ENCODE results near the gene TTBK2.

Gene TTBK2

DNA sequence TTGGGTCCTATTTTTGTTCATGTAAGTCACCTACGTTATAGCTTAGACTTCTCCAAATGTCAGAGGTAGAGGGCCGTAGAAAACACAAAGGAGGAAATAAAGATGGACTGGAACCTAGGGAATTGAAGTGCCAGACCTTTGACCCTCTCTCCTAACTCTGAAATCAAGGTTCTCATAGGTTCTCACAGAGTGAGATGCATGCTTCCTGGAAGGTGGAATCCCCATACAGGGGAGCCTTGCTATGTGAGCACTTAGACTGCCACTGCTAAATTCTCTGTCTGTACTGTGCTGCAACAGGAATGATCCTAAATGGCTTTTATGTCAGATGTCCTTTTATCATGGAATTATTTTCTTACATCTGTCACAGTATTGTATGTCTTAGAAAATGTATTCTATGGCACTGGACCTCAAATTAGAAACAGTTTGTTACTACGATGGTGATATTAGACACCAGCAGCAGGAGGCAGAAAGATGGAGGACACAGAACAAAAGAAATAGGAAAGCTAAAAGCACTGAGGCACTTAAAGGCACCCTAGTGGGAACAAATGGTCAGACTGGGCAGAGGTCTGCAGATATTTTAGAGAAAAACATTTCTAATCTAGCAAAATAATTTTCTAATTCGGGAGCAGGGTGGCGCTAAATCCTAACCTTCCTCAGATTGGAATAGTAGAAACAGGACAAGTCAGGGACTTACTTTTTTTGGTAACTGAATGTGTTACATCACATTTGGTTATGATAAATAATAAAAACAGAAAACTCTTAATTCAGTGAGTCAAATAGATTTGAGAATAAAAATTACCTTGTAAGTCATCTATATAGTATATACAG is 123.4 kb downstream of the TTBK2 start:
- no peak overlapping the region for H3K4me2 ChIP-seq (ENCODE audit: low read length, poor library complexity, severe bottlenecking)
- H2AFZ ChIP-seq (ENCODE audit: low read depth, low read length): no peak overlapping the region
- no peak overlapping the region for H2BK12ac ChIP-seq (ENCODE audit: low read length in 2 of 2)
- H3K27me3 ChIP-seq (ENCODE audit: control insufficient read depth in 1 of 2, insufficient read depth in 1 of 2, low read length in 2 of 2): no peaks in the 10 kb centered on the region
- no peak overlapping the region for H2AK5ac ChIP-seq (ENCODE audit: low read length, severe bottlenecking)
- no peak overlapping the region for H3K14ac ChIP-seq (ENCODE audit: low read length in 2 of 2)
- H3K23ac ChIP-seq (ENCODE audit: low read length in 2 of 2): no peak overlapping the region
- no peak for DNase-seq
- no peak overlapping the region for H3K27ac ChIP-seq (ENCODE audit: low read length, poor library complexity, severe bottlenecking)
- no peak overlapping the region for H3K4me3 ChIP-seq (ENCODE audit: insufficient read depth in 1 of 2, low read depth in 1 of 2, low read length in 2 of 2)
- H3K4ac ChIP-seq (ENCODE audit: low read depth in 1 of 2, low read length in 2 of 2): no peak overlapping the region
- H3K9me3 ChIP-seq (ENCODE audit: control insufficient read depth, low read length): no peaks in the 10 kb centered on the region
- no peaks in the 10 kb centered on the region for H3K79me1 ChIP-seq (replicated peaks; ENCODE audit: low read length, poor library complexity, severe bottlenecking)
- H2BK120ac ChIP-seq (ENCODE audit: low read depth, low read length): no peak overlapping the region
- peaks cover 16 to 21% of the 10 kb centered on the region in 2 experiments for H3K36me3 ChIP-seq (ENCODE audit: control insufficient read depth in 1 of 2, insufficient read depth in 2 of 2, low read depth in 1 of 2, low read length in 2 of 2)
- H3K18ac ChIP-seq (ENCODE audit: low read depth in 1 of 2, low read length in 2 of 2): no peak overlapping the region
- WGBS: 94% methylated on average over 3 of the region's 5 CpGs
- no peak overlapping the region for H4K91ac ChIP-seq (ENCODE audit: low read length)
- no peaks in the 10 kb centered on the region for H3K4me1 ChIP-seq (ENCODE audit: control insufficient read depth, insufficient read depth, low read depth, low read length)
- H2BK15ac ChIP-seq (ENCODE audit: low read depth, poor library complexity, severe bottlenecking): no peak overlapping the region
- H3K9ac ChIP-seq (ENCODE audit: low read length): no peak overlapping the region
- no peak overlapping the region for H4K8ac ChIP-seq (ENCODE audit: low read length)
- no peak overlapping the region for H2BK5ac ChIP-seq (ENCODE audit: low read depth, low read length, poor library complexity, severe bottlenecking)

DNA sequence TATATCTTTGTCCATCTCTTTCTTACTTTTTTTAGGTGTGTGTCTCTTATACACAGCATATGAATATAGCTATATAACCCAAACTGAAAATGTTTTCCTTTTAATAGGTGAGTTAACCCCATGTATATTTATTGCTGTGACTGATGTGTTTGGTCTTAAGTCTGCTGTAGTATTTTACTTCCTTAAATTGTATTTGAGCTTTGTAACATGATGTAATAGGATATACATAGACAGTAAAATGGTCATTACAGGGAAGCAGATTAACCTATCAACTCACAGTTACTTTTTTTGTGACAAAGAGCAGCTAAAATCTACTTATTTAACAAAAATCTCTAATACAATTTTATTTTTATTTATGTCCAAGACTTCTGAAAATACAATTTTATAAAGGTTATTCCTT is 131.9 kb downstream of the TTBK2 start:
- Histone ChIP-seq H2AFZ (ENCODE audit: low read depth, low read length) (no peak overlapping the region), H3K27ac (ENCODE audit: low read length, poor library complexity, severe bottlenecking) (no peak overlapping the region), H3K27me3 (ENCODE audit: control insufficient read depth in 1 of 2, insufficient read depth in 1 of 2, low read length in 2 of 2) (no peaks in the 10 kb centered on the region), H3K4ac (ENCODE audit: low read depth in 1 of 2, low read length in 2 of 2) (no peak overlapping the region), H3K79me1 (replicated peaks; ENCODE audit: low read length, poor library complexity, severe bottlenecking) (no peaks in the 10 kb centered on the region), H3K4me1 (ENCODE audit: control insufficient read depth, insufficient read depth, low read depth, low read length) (no peaks in the 10 kb centered on the region), H2AK5ac (ENCODE audit: low read length, severe bottlenecking) (no peak overlapping the region), H3K14ac (ENCODE audit: low read length in 2 of 2) (no peak overlapping the region), H3K9ac (ENCODE audit: low read length) (no peak overlapping the region), H4K91ac (ENCODE audit: low read length) (no peak overlapping the region), H3K4me2 (ENCODE audit: low read length, poor library complexity, severe bottlenecking) (no peak overlapping the region), H3K9me3 (ENCODE audit: control insufficient read depth, low read length) (no peaks in the 10 kb centered on the region), H3K36me3 (ENCODE audit: control insufficient read depth in 1 of 2, insufficient read depth in 2 of 2, low read depth in 1 of 2, low read length in 2 of 2) (peaks cover 4 to 5% of the 10 kb centered on the region in 2 experiments), H3K18ac (ENCODE audit: low read depth in 1 of 2, low read length in 2 of 2) (no peak overlapping the region), H2BK12ac (ENCODE audit: low read length in 2 of 2) (no peak overlapping the region), H2BK5ac (ENCODE audit: low read depth, low read length, poor library complexity, severe bottlenecking) (no peak overlapping the region), H2BK120ac (ENCODE audit: low read depth, low read length) (no peak overlapping the region), H3K4me3 (ENCODE audit: insufficient read depth in 1 of 2, low read depth in 1 of 2, low read length in 2 of 2) (no peak overlapping the region), H3K23ac (ENCODE audit: low read length in 2 of 2) (no peak overlapping the region), H2BK15ac (ENCODE audit: low read depth, poor library complexity, severe bottlenecking) (no peak overlapping the region), H4K8ac (ENCODE audit: low read length) (no peak overlapping the region)
- DNase-seq: no peak

- Histone ChIP-seq H4K8ac (ENCODE audit: low read length) (no peak overlapping the region), H3K4me2 (ENCODE audit: low read length, poor library complexity, severe bottlenecking) (no peak overlapping the region), H3K4ac (ENCODE audit: low read depth in 1 of 2, low read length in 2 of 2) (no peak overlapping the region), H3K4me3 (ENCODE audit: insufficient read depth in 1 of 2, low read depth in 1 of 2, low read length in 2 of 2) (no peak overlapping the region), H2BK15ac (ENCODE audit: low read depth, poor library complexity, severe bottlenecking) (no peak overlapping the region), H2AK5ac (ENCODE audit: low read length, severe bottlenecking) (no peak overlapping the region), H2BK5ac (ENCODE audit: low read depth, low read length, poor library complexity, severe bottlenecking) (no peak overlapping the region), H3K27me3 (ENCODE audit: control insufficient read depth in 1 of 2, insufficient read depth in 1 of 2, low read length in 2 of 2) (no peaks in the 10 kb centered on the region), H3K14ac (ENCODE audit: low read length in 2 of 2) (no peak overlapping the region), H3K27ac (ENCODE audit: low read length, poor library complexity, severe bottlenecking) (no peak overlapping the region), H4K91ac (ENCODE audit: low read length) (no peak overlapping the region), H2BK12ac (ENCODE audit: low read length in 2 of 2) (no peak overlapping the region), H2BK120ac (ENCODE audit: low read depth, low read length) (no peak overlapping the region), H3K4me1 (ENCODE audit: control insufficient read depth, insufficient read depth, low read depth, low read length) (no peaks in the 10 kb centered on the region), H3K36me3 (ENCODE audit: control insufficient read depth in 1 of 2, insufficient read depth in 2 of 2, low read depth in 1 of 2, low read length in 2 of 2) (peaks cover 4 to 13% of the 10 kb centered on the region in 2 experiments), H3K18ac (ENCODE audit: low read depth in 1 of 2, low read length in 2 of 2) (no peak overlapping the region), H3K9ac (ENCODE audit: low read length) (no peak overlapping the region), H3K9me3 (ENCODE audit: control insufficient read depth, low read length) (no peaks in the 10 kb centered on the region), H2AFZ (ENCODE audit: low read depth, low read length) (no peak overlapping the region), H3K23ac (ENCODE audit: low read length in 2 of 2) (no peak overlapping the region), H3K79me1 (replicated peaks; ENCODE audit: low read length, poor library complexity, severe bottlenecking) (no peaks in the 10 kb centered on the region)
- no peak for DNase-seq
- 94% methylated on average over 4 of the region's 5 CpGs for WGBS
Observed at GRCh38 chr15:42786978-42787377, 133.6 kb downstream of the TTBK2 start.

DNA sequence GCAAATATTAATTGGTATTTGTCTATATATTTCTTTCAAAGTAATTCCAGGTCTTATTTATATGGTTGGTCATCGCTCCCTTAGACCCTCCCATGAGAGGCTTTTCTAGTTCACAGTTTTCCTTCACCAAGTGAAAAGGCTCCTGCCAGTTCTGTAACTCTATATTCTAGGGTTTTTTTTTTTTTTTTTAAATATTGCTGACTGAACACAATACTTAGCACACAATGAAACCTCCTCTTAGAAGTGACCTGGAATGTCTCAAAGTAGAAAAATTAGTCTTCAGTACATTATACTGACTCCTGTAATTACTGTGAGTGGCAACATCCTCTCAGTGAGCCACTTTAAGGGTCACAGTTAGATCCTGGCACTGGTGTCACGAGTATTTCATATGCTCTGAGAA is 135.0 kb downstream of the TTBK2 start:
- no peaks in the 10 kb centered on the region for H3K79me1 ChIP-seq (replicated peaks; ENCODE audit: low read length, poor library complexity, severe bottlenecking)
- no peak overlapping the region for H3K14ac ChIP-seq (ENCODE audit: low read length in 2 of 2)
- no peak overlapping the region for H4K8ac ChIP-seq (ENCODE audit: low read length)
- H2AK5ac ChIP-seq (ENCODE audit: low read length, severe bottlenecking): no peak overlapping the region
- H3K18ac ChIP-seq (ENCODE audit: low read depth in 1 of 2, low read length in 2 of 2): no peak overlapping the region
- H3K4me3 ChIP-seq (ENCODE audit: insufficient read depth in 1 of 2, low read depth in 1 of 2, low read length in 2 of 2): no peak overlapping the region
- H2BK12ac ChIP-seq (ENCODE audit: low read length in 2 of 2): no peak overlapping the region
- no peak overlapping the region for H2BK15ac ChIP-seq (ENCODE audit: low read depth, poor library complexity, severe bottlenecking)
- no peak overlapping the region for H3K23ac ChIP-seq (ENCODE audit: low read length in 2 of 2)
- no peak overlapping the region for H3K4me2 ChIP-seq (ENCODE audit: low read length, poor library complexity, severe bottlenecking)
- no peaks in the 10 kb centered on the region for H3K9me3 ChIP-seq (ENCODE audit: control insufficient read depth, low read length)
- H3K9ac ChIP-seq (ENCODE audit: low read length): no peak overlapping the region
- H4K91ac ChIP-seq (ENCODE audit: low read length): no peak overlapping the region
- H3K27ac ChIP-seq (ENCODE audit: low read length, poor library complexity, severe bottlenecking): no peak overlapping the region
- H3K4ac ChIP-seq (ENCODE audit: low read depth in 1 of 2, low read length in 2 of 2): no peak overlapping the region
- DNase-seq: no peak
- H2BK120ac ChIP-seq (ENCODE audit: low read depth, low read length): no peak overlapping the region
- no peaks in the 10 kb centered on the region for H3K27me3 ChIP-seq (ENCODE audit: control insufficient read depth in 1 of 2, insufficient read depth in 1 of 2, low read length in 2 of 2)
- H3K36me3 ChIP-seq (ENCODE audit: control insufficient read depth in 1 of 2, insufficient read depth in 2 of 2, low read depth in 1 of 2, low read length in 2 of 2): peaks cover 0 to 13% of the 10 kb centered on the region in 2 experiments
- WGBS: 76% methylated on average over 2 of the region's 2 CpGs
- no peak overlapping the region for H2AFZ ChIP-seq (ENCODE audit: low read depth, low read length)
- no peak overlapping the region for H2BK5ac ChIP-seq (ENCODE audit: low read depth, low read length, poor library complexity, severe bottlenecking)
- no peaks in the 10 kb centered on the region for H3K4me1 ChIP-seq (ENCODE audit: control insufficient read depth, insufficient read depth, low read depth, low read length)

Measured in mesenchymal stem cell (in vitro differentiated cells and primary cell).